ENCODE measurements around the gene CAMTA1.

- TF ChIP-seq POLR2A (IDR thresholded peaks at IDR 0.05; ENCODE audit: borderline replicate concordance, extremely low read depth, insufficient read depth, insufficient read length) (no peak), YY1 (IDR thresholded peaks at IDR 0.05; ENCODE audit: extremely low read depth, insufficient replicate concordance, low read depth, low read length) (no peak), EZH2phosphoT487 (IDR thresholded peaks at IDR 0.05; ENCODE audit: borderline replicate concordance) (no peak), POLR2AphosphoS5 (IDR thresholded peaks at IDR 0.05; ENCODE audit: low read depth, low read length) (no peak), SIN3A (IDR thresholded peaks at IDR 0.05; ENCODE audit: low read depth) (no peak), TCF7L2 (IDR thresholded peaks at IDR 0.05; ENCODE audit: borderline replicate concordance, extremely low read depth, insufficient read depth, insufficient read length) (no peak), MAX (IDR thresholded peaks at IDR 0.05) (no peak), EGR1 (IDR thresholded peaks at IDR 0.05; ENCODE audit: low read depth) (no peak), ZFX (IDR thresholded peaks at IDR 0.05) (no peak), ZBTB33 (IDR thresholded peaks at IDR 0.05; ENCODE audit: extremely low read depth, insufficient replicate concordance, low read length) (no peak)
- TF ChIP-seq, protein P1, sequence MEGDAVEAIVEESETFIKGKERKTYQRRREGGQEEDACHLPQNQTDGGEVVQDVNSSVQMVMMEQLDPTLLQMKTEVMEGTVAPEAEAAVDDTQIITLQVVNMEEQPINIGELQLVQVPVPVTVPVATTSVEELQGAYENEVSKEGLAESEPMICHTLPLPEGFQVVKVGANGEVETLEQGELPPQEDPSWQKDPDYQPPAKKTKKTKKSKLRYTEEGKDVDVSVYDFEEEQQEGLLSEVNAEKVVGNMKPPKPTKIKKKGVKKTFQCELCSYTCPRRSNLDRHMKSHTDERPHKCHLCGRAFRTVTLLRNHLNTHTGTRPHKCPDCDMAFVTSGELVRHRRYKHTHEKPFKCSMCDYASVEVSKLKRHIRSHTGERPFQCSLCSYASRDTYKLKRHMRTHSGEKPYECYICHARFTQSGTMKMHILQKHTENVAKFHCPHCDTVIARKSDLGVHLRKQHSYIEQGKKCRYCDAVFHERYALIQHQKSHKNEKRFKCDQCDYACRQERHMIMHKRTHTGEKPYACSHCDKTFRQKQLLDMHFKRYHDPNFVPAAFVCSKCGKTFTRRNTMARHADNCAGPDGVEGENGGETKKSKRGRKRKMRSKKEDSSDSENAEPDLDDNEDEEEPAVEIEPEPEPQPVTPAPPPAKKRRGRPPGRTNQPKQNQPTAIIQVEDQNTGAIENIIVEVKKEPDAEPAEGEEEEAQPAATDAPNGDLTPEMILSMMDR (IDR thresholded peaks at IDR 0.05 in 2 of 3, conservative IDR thresholded peaks at IDR 0.05 in 1 of 3; ENCODE audit: borderline replicate concordance in 1 of 3, insufficient read depth in 1 of 3, low read depth in 2 of 3, low read length in 2 of 3): no peak
These were observed 30.5 kb downstream of the CAMTA1 start for GRCh38 chr1:6815726-6816125.

All from HCT116 (cell line).